Fibroblast of lung (primary cell): Measurements from ENCODE around the gene FBXO7.
"Not testable (repeated sequence)": the region's sequence is repeated elsewhere in the genome, so short reads cannot be mapped to it uniquely, and the experiment has no call there.

Experiments
- EZH2 ChIP-seq: IDR thresholded peaks from 2 replicates; pipeline ENCODE4 v1.5.1; 2012; ENCODE audit warnings: low read length, control low read depth, mild to moderate bottlenecking; ENCODE audit errors: missing control alignments
- TF ChIP-seq, protein P1 (sequence below), 2 donors: IDR thresholded peaks in 1 of 2; conservative IDR thresholded peaks in 1 of 2; 1 replicate in 1 of 2; 2 replicates in 1 of 2; pipeline ENCODE4 v1.5.1; 2011 to 2012; ENCODE audit warnings: low read length in 2 of 2, control low read depth in 1 of 2, inconsistent platforms in 1 of 2, low read depth in 1 of 2, mild to moderate bottlenecking in 1 of 2

- TF ChIP-seq, protein P1, sequence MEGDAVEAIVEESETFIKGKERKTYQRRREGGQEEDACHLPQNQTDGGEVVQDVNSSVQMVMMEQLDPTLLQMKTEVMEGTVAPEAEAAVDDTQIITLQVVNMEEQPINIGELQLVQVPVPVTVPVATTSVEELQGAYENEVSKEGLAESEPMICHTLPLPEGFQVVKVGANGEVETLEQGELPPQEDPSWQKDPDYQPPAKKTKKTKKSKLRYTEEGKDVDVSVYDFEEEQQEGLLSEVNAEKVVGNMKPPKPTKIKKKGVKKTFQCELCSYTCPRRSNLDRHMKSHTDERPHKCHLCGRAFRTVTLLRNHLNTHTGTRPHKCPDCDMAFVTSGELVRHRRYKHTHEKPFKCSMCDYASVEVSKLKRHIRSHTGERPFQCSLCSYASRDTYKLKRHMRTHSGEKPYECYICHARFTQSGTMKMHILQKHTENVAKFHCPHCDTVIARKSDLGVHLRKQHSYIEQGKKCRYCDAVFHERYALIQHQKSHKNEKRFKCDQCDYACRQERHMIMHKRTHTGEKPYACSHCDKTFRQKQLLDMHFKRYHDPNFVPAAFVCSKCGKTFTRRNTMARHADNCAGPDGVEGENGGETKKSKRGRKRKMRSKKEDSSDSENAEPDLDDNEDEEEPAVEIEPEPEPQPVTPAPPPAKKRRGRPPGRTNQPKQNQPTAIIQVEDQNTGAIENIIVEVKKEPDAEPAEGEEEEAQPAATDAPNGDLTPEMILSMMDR (conservative IDR thresholded peaks at IDR 0.05 in 1 of 2, IDR thresholded peaks at IDR 0.05 in 1 of 2; ENCODE audit: low read depth in 1 of 2, low read length in 2 of 2) = not testable (repeated sequence)
- not testable (repeated sequence) for TF ChIP-seq EZH2
Observed at GRCh38 chr22:32478552-32478951, 3.9 kb downstream of the FBXO7 start.
